WERI-Rb-1 (cell line): ENCODE data around the gene NANOS1.

Experiments used
- DNase-seq: peaks from one replicate; pipeline ENCODE4 v3.0.0-alpha.2; 2020
- H3K27ac ChIP-seq: fragments of 250-450 bp; sonication (Bioruptor Pico); 2 replicates; pipeline ENCODE4 v1.5.1; 2020; ENCODE audit warnings: mild to moderate bottlenecking, moderate library complexity
- H3K27me3 ChIP-seq: fragments of 250-450 bp; sonication (Bioruptor Pico); 2 replicates; pipeline ENCODE4 v1.5.1; 2021; ENCODE audit warnings: mild to moderate bottlenecking, low read depth, moderate library complexity; ENCODE audit not compliant: insufficient read depth, severe bottlenecking
- H3K36me3 ChIP-seq: fragments of 250-450 bp; sonication (Bioruptor Pico); 2 replicates; pipeline ENCODE4 v1.5.1; 2020; ENCODE audit warnings: mild to moderate bottlenecking, moderate library complexity
- H3K4me3 ChIP-seq: 2 replicates; pipeline ENCODE4 v1.5.1; 2011; ENCODE audit warnings: low read depth, mild to moderate bottlenecking, control low read depth, low read length
- H3K9me3 ChIP-seq: fragments of 250-450 bp; sonication (Bioruptor Pico); 2 replicates; pipeline ENCODE4 v1.5.1; 2021; ENCODE audit warnings: mild to moderate bottlenecking, moderate library complexity; ENCODE audit not compliant: severe bottlenecking
- CTCF ChIP-seq: IDR thresholded peaks from 2 replicates; pipeline ENCODE4 v1.5.1; 2011; ENCODE audit warnings: low read depth, mild to moderate bottlenecking, control low read depth, inconsistent platforms, low read length

NANOS1 gene

GRCh38 chr10:119080521-119081259 is 51.2 kb downstream of the NANOS1 start, which contains the start of gene EIF3A:
TSS of gene EIF3A (minus strand) at chr10:119080817. CDS start at chr10:119080676, 141 bp downstream.
- Histone ChIP-seq H3K4me3 (peak within 1 kb of the TSS; percentile 98), H3K9me3 (no peaks in the 10 kb centered on the region), H3K27me3 (no peaks in the 10 kb centered on the region), H3K36me3 (peaks cover 34% of the 10 kb centered on the region), H3K27ac (peak within 1 kb of the TSS; percentile 96)
- TF ChIP-seq CTCF: no peak
- DNase-seq: peak; percentile 92
